Heart right ventricle (tissue), 16 donors: Measurements from ENCODE around the gene CCDC38. TPM values are rescaled to one million over a fixed set of nuclear protein-coding genes. Genes with fewer than 3 reads are reported as not detected.

ENCODE experiments used
- ATAC-seq, 8 donors: fragments of 200-7000 bp; cut with Tn5 transposase; one replicate each; pipeline ENCODE4 v1.9.1; 2020; ENCODE audit warnings: mild to moderate bottlenecking in 8 of 8, moderate library complexity in 8 of 8, moderate number of reproducible peaks in 1 of 8
- DNase-seq, 2 donors: peaks; one replicate each; pipeline ENCODE4 v3.0.0-alpha.2; 2020
- H3K27ac ChIP-seq, 10 donors: fragments of 200-600 bp; sonication (generic) in 2 of 10; one replicate each; pipeline versions ENCODE4 v1.5.0 to v1.8.0; 2020 to 2022; ENCODE audit warnings: mild to moderate bottlenecking in 3 of 10
- H3K27me3 ChIP-seq, 7 donors: fragments of 200-600 bp; one replicate each; pipeline ENCODE4 v1.8.0; 2021 to 2022; ENCODE audit warnings: mild to moderate bottlenecking in 2 of 7
- H3K36me3 ChIP-seq, 9 donors: fragments of 200-600 bp; sonication (generic) in 1 of 9; one replicate each; pipeline versions ENCODE4 v1.5.0 to v1.8.0; 2020 to 2022; ENCODE audit warnings: mild to moderate bottlenecking in 2 of 9
- H3K4me1 ChIP-seq, 9 donors: fragments of 200-600 bp; sonication (generic) in 1 of 9; one replicate each; pipeline versions ENCODE4 v1.5.0 to v1.8.0; 2020 to 2022; ENCODE audit warnings: mild to moderate bottlenecking in 4 of 9
- H3K4me3 ChIP-seq, 10 donors: fragments of 200-600 bp; sonication (generic) in 2 of 10; one replicate each; pipeline versions ENCODE4 v1.5.0 to v1.8.0; 2020 to 2022; ENCODE audit warnings: mild to moderate bottlenecking in 7 of 10, moderate library complexity in 2 of 10
- H3K9me3 ChIP-seq, 11 donors: fragments of 200-600 bp in 10 of 11; sonication (generic) in 2 of 11; one replicate each; pipeline versions ENCODE4 v1.5.0 to v1.8.0; 2013 to 2022; ENCODE audit warnings: mild to moderate bottlenecking in 2 of 11, control low read depth in 1 of 11, moderate library complexity in 1 of 11
- CTCF ChIP-seq, 9 donors: fragments of 200-600 bp; sonication (generic) in 2 of 9; IDR thresholded peaks; one replicate each; pipeline versions ENCODE4 v1.5.0 to v1.8.0; 2021 to 2022; ENCODE audit warnings: antibody characterized with exemption in 9 of 9, mild to moderate bottlenecking in 5 of 9, moderate library complexity in 1 of 9
- WGBS, 2 donors: extraction: QIAGEN DNeasy Blood & Tissue Kit; methylation state at CpG; one replicate each; pipeline ENCODE4 v1.1.7; 2013; ENCODE audit warnings: inconsistent platforms in 1 of 2; 5-methylcytosine and 5-hydroxymethylcytosine counted together
- intact Hi-C, 10 donors: fragments of 100-400 bp; cut with DNase I; formaldehyde crosslinking; loops; one replicate each; pipeline versions ENCODE4 v1.11.1 to v1.14.2; 2022
- polyA plus RNA-seq, 2 donors: library from polyadenylated mRNA; stranded (reverse); fragments of 200-250 nt; gene quantifications; one replicate each; pipeline ENCODE4 v1.2.3, GENCODE V29; 2013
- total RNA-seq, 10 donors: library from RNA; stranded (reverse); fragmentation: NEBNext Ultra II Directional in 3 of 10; extraction: Animal tissue kit (Norgen Biotek cat#: 25700) in 3 of 10; gene quantifications; one replicate each; pipeline versions ENCODE4 v1.2.1 to v1.2.4, GENCODE V29; 2021 to 2023
- donor health status: Arrhythmogenic right ventricular cardiomyopathy.
- donor health status: ischemic (EF 13 %, LVEDD 7.1; RV severe dilation, severe dysfunction).
- donor health status: healthy with polysubstance abuse.
- donor health status: DM: no; HTN: yes; CAD: no.
- donor health status: DM: no; HTN: no; CAD: no.
- donor health status: ischemic (EF 25% LVEDD 6.9; RV normal size, moderate dysfunction).
- donor health status: ischemic (EF 25% LVEDD 5.7; RV mildly dilated, moderate dysfunction).
- donor health status: healthy.
- donor health status: DM: yes; HTN: yes; CAD: no.
- donor health status: Ischemic cardiomyopathy.
- donor health status: ischemic (EF 35%, LVEDD 5.7; RV mildly dilated, moderate dysfunction).
- donor health status: nonischemic (EF 11% LVEDD 7.7; RV severe dilation, severe dysfunction).
- donor health status: DM: yes; HTN: yes; CAD: no.
- donor health status: PGD.
- donor health status: ischemic (EF 29% LVEDD 5.4; RV normal size, mild dysfunction).
- donor health status: nonischemic (EF 23%, LVEDD 6.1; RV moderate dilation, normal function).

CCDC38 gene
- total and polyA plus RNA-seq, 12 donors = 0.01 to 0.44 (median 0.12) TPM; not detected in 6

GRCh38 chr12:95830335-95831089 lies 111.9 kb downstream of the CCDC38 start:
- WGBS, 2 donors = 76 to 84% methylated on average over 2 of the region's 2 CpGs
- no peak overlapping the region for H3K27ac ChIP-seq
- H3K36me3 ChIP-seq = no peaks in the 10 kb centered on the region
- H3K9me3 ChIP-seq = no peaks in the 10 kb centered on the region
- no peak overlapping the region for H3K4me3 ChIP-seq
- no peak for TF ChIP-seq CTCF (IDR thresholded peaks at IDR 0.05)
- H3K27me3 ChIP-seq = peaks cover 0 to 10% (median 0%) of the 10 kb centered on the region in 7 donors
- intact Hi-C loops = no loop called here
- DNase-seq = no peak
- ATAC-seq = no peak
- no peaks in the 10 kb centered on the region for H3K4me1 ChIP-seq

- ATAC-seq (no peak), DNase-seq (no peak)
- no peaks in the 10 kb centered on the region for H3K9me3 ChIP-seq
- H3K27me3 ChIP-seq = peaks cover 0 to 10% (median 0%) of the 10 kb centered on the region in 7 donors
- no peak overlapping the region for H3K4me3 ChIP-seq
- no peaks in the 10 kb centered on the region for H3K36me3 ChIP-seq
- TF ChIP-seq CTCF (IDR thresholded peaks at IDR 0.05) = no peak
- no peaks in the 10 kb centered on the region for H3K4me1 ChIP-seq
- no peak overlapping the region for H3K27ac ChIP-seq
- intact Hi-C loops = loop anchor here in 2 of 10 donors (5.0 to 10.0 kb wide), 2 partner anchors 165 to 168 kb away; partner anchors contain the start of gene HAL (in 2 of the 2)
Measured at GRCh38 chr12:95829395-95829794, 113.0 kb downstream of the CCDC38 start.

- no peaks in the 10 kb centered on the region for H3K27me3 ChIP-seq
Measured at GRCh38 chr12:95820096-95820703, 122.2 kb downstream of the CCDC38 start.

More at GRCh38 chr12:95820096-95820703, 122.2 kb downstream of the CCDC38 start:
- DNase-seq = peak in 1 of 2 donors; percentile 36
- Histone ChIP-seq H3K4me1 (peaks cover 0 to 5% (median 0%) of the 10 kb centered on the region in 9 donors), H3K9me3 (no peaks in the 10 kb centered on the region), H3K4me3 (no peak overlapping the region), H3K27ac (no peak overlapping the region), H3K36me3 (no peaks in the 10 kb centered on the region)
- intact Hi-C loops = loop anchor here in 4 of 10 donors (2.0 to 10.0 kb wide), 3 partner anchors 175 to 179 kb away; partner anchors contain the start of gene HAL (in 3 of the 4)
- ATAC-seq = peak in 2 of 8 donors; percentile 29 to 56
- TF ChIP-seq CTCF (IDR thresholded peaks at IDR 0.05) = peak; percentile 20 to 68 (median 57)
- WGBS, 2 donors = 0% methylated on average over 1 of the region's 1 CpG

Other genes starting within 250 kb of the CCDC38 start
- gene NTN4, start 151.8 kb downstream of the CCDC38 start, total RNA-seq = 100 to 1,000 TPM in 1 of 10 donors, 10 to 100 TPM in 9; 54.7 to 105 (median 67.7) TPM
- 10 to 100 TPM; 17.9 to 27.7 TPM for gene NTN4, start 151.8 kb downstream of the CCDC38 start, polyA plus RNA-seq
- 10 to 100 TPM; 10.2 to 19.4 (median 12.9) TPM for gene SNRPF, start 83.7 kb downstream of the CCDC38 start, total RNA-seq
- gene SNRPF, start 83.7 kb downstream of the CCDC38 start, polyA plus RNA-seq = 10 to 100 TPM; 25.2 to 53.6 TPM
- gene AMDHD1, start 717 bp upstream of the CCDC38 start, total RNA-seq = under 1 TPM; 0.34 to 0.91 (median 0.67) TPM
- under 1 TPM; 0.39 to 0.88 TPM for gene AMDHD1, start 717 bp upstream of the CCDC38 start, polyA plus RNA-seq
- under 1 TPM in 6 of 10 donors, not detected in 4; 0.15 to 0.93 (median 0.43) TPM for gene HAL, start 53.7 kb upstream of the CCDC38 start, total RNA-seq
- under 1 TPM; 0.07 to 0.15 TPM for gene HAL, start 53.7 kb upstream of the CCDC38 start, polyA plus RNA-seq
- gene LTA4H, start 93.0 kb upstream of the CCDC38 start, total RNA-seq = 10 to 100 TPM; 31.8 to 50.6 (median 39.4) TPM
- gene LTA4H, start 93.0 kb upstream of the CCDC38 start, polyA plus RNA-seq = 10 to 100 TPM; 25.2 to 25.6 TPM